Activated naive CD8-positive, alpha-beta T cell treated with anti-CD3 and anti-CD28 coated beads, Interleukin-2, amount 50 U/mL, for 24 hours (primary cell): Measurements from ENCODE around the gene XG.
"Not testable (repeated sequence)": the region's sequence is repeated elsewhere in the genome, so short reads cannot be mapped to it uniquely, and the experiment has no call there.

Experiments
- ATAC-seq: fragments of 150-1000 bp; cut with Tn5 transposase; one replicate; pipeline ENCODE4 v1.10.0; 2021
- DNase-seq: peaks from one replicate; pipeline ENCODE4 v3.0.0; 2021
- H3K27ac Mint-ChIP-seq: one replicate; pipeline ENCODE4 v1.8.0; 2021; ENCODE audit warnings: mild to moderate bottlenecking, mixed read lengths
- H3K27me3 Mint-ChIP-seq: one replicate; pipeline ENCODE4 v1.8.0; 2021; ENCODE audit warnings: mixed read lengths
- H3K36me3 Mint-ChIP-seq: one replicate; pipeline ENCODE4 v1.8.0; 2021; ENCODE audit warnings: low read depth, mixed read lengths
- H3K4me1 Mint-ChIP-seq: one replicate; pipeline ENCODE4 v1.8.0; 2021; ENCODE audit warnings: mixed read lengths
- H3K4me3 Mint-ChIP-seq: one replicate; pipeline ENCODE4 v1.8.0; 2021; ENCODE audit warnings: mild to moderate bottlenecking, moderate library complexity, mixed read lengths
- H3K9me3 Mint-ChIP-seq: one replicate; pipeline ENCODE4 v1.8.0; 2021; ENCODE audit warnings: mixed read lengths

Gene XG

GRCh38 chrX:2781226-2781571, 29.4 kb downstream of the XG start:
- no peak overlapping the region for H3K4me3 Mint-ChIP-seq
- no peak overlapping the region for H3K27ac Mint-ChIP-seq
- H3K27me3 Mint-ChIP-seq: peaks cover 2% of the 10 kb centered on the region
- no peaks in the 10 kb centered on the region for H3K36me3 Mint-ChIP-seq
- DNase-seq (no peak), ATAC-seq (no peak)
- peaks cover 7% of the 10 kb centered on the region for H3K4me1 Mint-ChIP-seq
- H3K9me3 Mint-ChIP-seq: no peaks in the 10 kb centered on the region

GRCh38 chrX:2781698-2782097, 29.9 kb downstream of the XG start:
- DNase-seq (no peak), ATAC-seq (no peak)
- Mint-ChIP-seq H3K9me3 (no peaks in the 10 kb centered on the region), H3K4me3 (no peak overlapping the region), H3K27me3 (peaks cover 2% of the 10 kb centered on the region), H3K36me3 (no peaks in the 10 kb centered on the region), H3K4me1 (peaks cover 7% of the 10 kb centered on the region), H3K27ac (no peak overlapping the region)

GRCh38 chrX:2782171-2782570, 30.3 kb downstream of the XG start:
- Mint-ChIP-seq H3K4me1 (peaks cover 7% of the 10 kb centered on the region), H3K4me3 (no peak overlapping the region), H3K36me3 (no peaks in the 10 kb centered on the region), H3K27me3 (peaks cover 2% of the 10 kb centered on the region), H3K27ac (no peak overlapping the region), H3K9me3 (no peaks in the 10 kb centered on the region)
- DNase-seq (no peak), ATAC-seq (no peak)

- Mint-ChIP-seq H3K36me3 (no peaks in the 10 kb centered on the region), H3K27me3 (peaks cover 2% of the 10 kb centered on the region), H3K9me3 (no peaks in the 10 kb centered on the region), H3K27ac (no peak overlapping the region), H3K4me3 (no peak overlapping the region), H3K4me1 (peaks cover 7% of the 10 kb centered on the region)
- no peak for ATAC-seq
- no peak for DNase-seq
Measured at GRCh38 chrX:2782778-2783177, 30.9 kb downstream of the XG start.

GRCh38 chrX:2784026-2784425, 32.2 kb downstream of the XG start:
- DNase-seq (no peak), ATAC-seq (no peak)
- Mint-ChIP-seq H3K27me3 (peaks cover 2% of the 10 kb centered on the region), H3K9me3 (no peaks in the 10 kb centered on the region), H3K27ac (no peak overlapping the region), H3K4me1 (peaks cover 7% of the 10 kb centered on the region), H3K4me3 (no peak overlapping the region), H3K36me3 (no peaks in the 10 kb centered on the region)

- Mint-ChIP-seq H3K36me3 (no peaks in the 10 kb centered on the region), H3K27ac (no peak overlapping the region), H3K4me1 (peaks cover 7% of the 10 kb centered on the region), H3K9me3 (no peaks in the 10 kb centered on the region), H3K27me3 (peaks cover 2% of the 10 kb centered on the region), H3K4me3 (no peak overlapping the region)
- DNase-seq (no peak), ATAC-seq (no peak)
Measured at GRCh38 chrX:2785538-2785937, 33.7 kb downstream of the XG start.

GRCh38 chrX:2788980-2789379, 37.1 kb downstream of the XG start:
- Mint-ChIP-seq H3K4me3 (no peak overlapping the region), H3K27ac (no peak overlapping the region), H3K36me3 (no peaks in the 10 kb centered on the region), H3K4me1 (no peaks in the 10 kb centered on the region), H3K27me3 (no peaks in the 10 kb centered on the region), H3K9me3 (no peaks in the 10 kb centered on the region)
- DNase-seq (no peak), ATAC-seq (no peak)

GRCh38 chrX:2789569-2789968, 37.7 kb downstream of the XG start:
- Mint-ChIP-seq H3K27me3 (no peaks in the 10 kb centered on the region), H3K9me3 (no peaks in the 10 kb centered on the region), H3K36me3 (no peaks in the 10 kb centered on the region), H3K27ac (no peak overlapping the region), H3K4me3 (no peak overlapping the region), H3K4me1 (no peaks in the 10 kb centered on the region)
- DNase-seq (no peak), ATAC-seq (no peak)

- DNase-seq: no peak
Measured at GRCh38 chrX:2793752-2794151, 41.9 kb downstream of the XG start.

GRCh38 chrX:2794336-2794735, 42.5 kb downstream of the XG start:
- ATAC-seq: no peak
- no peaks in the 10 kb centered on the region for H3K36me3 Mint-ChIP-seq
- H3K4me3 Mint-ChIP-seq: no peak overlapping the region
- no peaks in the 10 kb centered on the region for H3K27me3 Mint-ChIP-seq
- DNase-seq: no peak
- H3K9me3 Mint-ChIP-seq: no peaks in the 10 kb centered on the region
- no peak overlapping the region for H3K27ac Mint-ChIP-seq
- peaks cover 3% of the 10 kb centered on the region for H3K4me1 Mint-ChIP-seq

More at GRCh38 chrX:2793752-2794151, 41.9 kb downstream of the XG start:
- H3K36me3 Mint-ChIP-seq: no peaks in the 10 kb centered on the region
- H3K9me3 Mint-ChIP-seq: no peaks in the 10 kb centered on the region
- peaks cover 3% of the 10 kb centered on the region for H3K4me1 Mint-ChIP-seq
- no peaks in the 10 kb centered on the region for H3K27me3 Mint-ChIP-seq
- no peak overlapping the region for H3K4me3 Mint-ChIP-seq
- H3K27ac Mint-ChIP-seq: no peak overlapping the region
- ATAC-seq: no peak

GRCh38 chrX:2796808-2797207, 45.0 kb downstream of the XG start:
- not testable (repeated sequence) for H3K9me3 Mint-ChIP-seq, DNase-seq, ATAC-seq, H3K27ac Mint-ChIP-seq, H3K36me3 Mint-ChIP-seq, H3K4me1 Mint-ChIP-seq, H3K27me3 Mint-ChIP-seq
- H3K4me3 Mint-ChIP-seq: peak overlapping the region; percentile 21

GRCh38 chrX:2799369-2799768, 47.5 kb downstream of the XG start:
- no peaks in the 10 kb centered on the region for H3K36me3 Mint-ChIP-seq
- no peaks in the 10 kb centered on the region for H3K27me3 Mint-ChIP-seq
- H3K27ac Mint-ChIP-seq: no peak overlapping the region
- no peak for DNase-seq
- peaks cover 3% of the 10 kb centered on the region for H3K4me1 Mint-ChIP-seq
- H3K4me3 Mint-ChIP-seq: no peak overlapping the region
- H3K9me3 Mint-ChIP-seq: no peaks in the 10 kb centered on the region
- no peak for ATAC-seq

GRCh38 chrX:2799980-2800379, 48.1 kb downstream of the XG start:
- H3K27ac Mint-ChIP-seq, DNase-seq, H3K4me3 Mint-ChIP-seq, H3K27me3 Mint-ChIP-seq, H3K36me3 Mint-ChIP-seq, H3K4me1 Mint-ChIP-seq, H3K9me3 Mint-ChIP-seq, ATAC-seq: not testable (repeated sequence)

- DNase-seq: no peak
- no peaks in the 10 kb centered on the region for H3K36me3 Mint-ChIP-seq
- no peak overlapping the region for H3K27ac Mint-ChIP-seq
- no peak overlapping the region for H3K4me3 Mint-ChIP-seq
- no peak for ATAC-seq
- no peaks in the 10 kb centered on the region for H3K9me3 Mint-ChIP-seq
- H3K27me3 Mint-ChIP-seq: no peaks in the 10 kb centered on the region
- peaks cover 3% of the 10 kb centered on the region for H3K4me1 Mint-ChIP-seq
Measured at GRCh38 chrX:2801223-2801622, 49.4 kb downstream of the XG start.

GRCh38 chrX:2802376-2803090, 50.7 kb downstream of the XG start:
- H3K27me3 Mint-ChIP-seq, DNase-seq, H3K9me3 Mint-ChIP-seq, H3K36me3 Mint-ChIP-seq, ATAC-seq, H3K27ac Mint-ChIP-seq, H3K4me3 Mint-ChIP-seq, H3K4me1 Mint-ChIP-seq: not testable (repeated sequence)

- not testable (repeated sequence) for H3K4me1 Mint-ChIP-seq, H3K27me3 Mint-ChIP-seq, ATAC-seq, DNase-seq, H3K9me3 Mint-ChIP-seq, H3K4me3 Mint-ChIP-seq, H3K36me3 Mint-ChIP-seq, H3K27ac Mint-ChIP-seq
Measured at GRCh38 chrX:2803486-2803885, 51.6 kb downstream of the XG start.
